Subcutaneous abdominal adipose tissue (tissue), 5 donors: Measurements from ENCODE around the gene MYCN.

Source experiments
- H3K27ac ChIP-seq: one replicate; pipeline ENCODE4 v1.7.0; 2013; ENCODE audit warnings: low read depth, mild to moderate bottlenecking, inconsistent platforms, low read length, moderate library complexity
- H3K27me3 ChIP-seq, 5 donors: one replicate each; pipeline ENCODE4 v1.7.0; 2013; ENCODE audit warnings: low read length in 5 of 5, inconsistent platforms in 1 of 5; ENCODE audit not compliant: control insufficient read depth in 5 of 5, insufficient read depth in 4 of 5
- H3K36me3 ChIP-seq, 5 donors: one replicate each; pipeline ENCODE4 v1.7.0; 2013; ENCODE audit warnings: low read length in 5 of 5; ENCODE audit not compliant: control insufficient read depth in 5 of 5, insufficient read depth in 5 of 5
- H3K4me1 ChIP-seq, 5 donors: one replicate each; pipeline ENCODE4 v1.7.0; 2013; ENCODE audit warnings: low read length in 5 of 5, mild to moderate bottlenecking in 3 of 5, moderate library complexity in 1 of 5; ENCODE audit not compliant: control insufficient read depth in 5 of 5, insufficient read depth in 5 of 5
- H3K4me3 ChIP-seq, 5 donors: one replicate each; pipeline ENCODE4 v1.7.0; 2013; ENCODE audit warnings: low read length in 5 of 5, low read depth in 1 of 5
- H3K9ac ChIP-seq, 5 donors: one replicate each; pipeline ENCODE4 v1.7.0; 2013; ENCODE audit warnings: low read length in 5 of 5, mild to moderate bottlenecking in 4 of 5, moderate library complexity in 3 of 5
- H3K9me3 ChIP-seq, 5 donors: one replicate each; pipeline ENCODE4 v1.7.0; 2013; ENCODE audit warnings: low read length in 5 of 5; ENCODE audit not compliant: control insufficient read depth in 5 of 5
- donor health status: healthy.
- donor health status: healthy.
- donor health status: healthy.
- donor health status: healthy.
- donor health status: healthy.

The MYCN gene

DNA sequence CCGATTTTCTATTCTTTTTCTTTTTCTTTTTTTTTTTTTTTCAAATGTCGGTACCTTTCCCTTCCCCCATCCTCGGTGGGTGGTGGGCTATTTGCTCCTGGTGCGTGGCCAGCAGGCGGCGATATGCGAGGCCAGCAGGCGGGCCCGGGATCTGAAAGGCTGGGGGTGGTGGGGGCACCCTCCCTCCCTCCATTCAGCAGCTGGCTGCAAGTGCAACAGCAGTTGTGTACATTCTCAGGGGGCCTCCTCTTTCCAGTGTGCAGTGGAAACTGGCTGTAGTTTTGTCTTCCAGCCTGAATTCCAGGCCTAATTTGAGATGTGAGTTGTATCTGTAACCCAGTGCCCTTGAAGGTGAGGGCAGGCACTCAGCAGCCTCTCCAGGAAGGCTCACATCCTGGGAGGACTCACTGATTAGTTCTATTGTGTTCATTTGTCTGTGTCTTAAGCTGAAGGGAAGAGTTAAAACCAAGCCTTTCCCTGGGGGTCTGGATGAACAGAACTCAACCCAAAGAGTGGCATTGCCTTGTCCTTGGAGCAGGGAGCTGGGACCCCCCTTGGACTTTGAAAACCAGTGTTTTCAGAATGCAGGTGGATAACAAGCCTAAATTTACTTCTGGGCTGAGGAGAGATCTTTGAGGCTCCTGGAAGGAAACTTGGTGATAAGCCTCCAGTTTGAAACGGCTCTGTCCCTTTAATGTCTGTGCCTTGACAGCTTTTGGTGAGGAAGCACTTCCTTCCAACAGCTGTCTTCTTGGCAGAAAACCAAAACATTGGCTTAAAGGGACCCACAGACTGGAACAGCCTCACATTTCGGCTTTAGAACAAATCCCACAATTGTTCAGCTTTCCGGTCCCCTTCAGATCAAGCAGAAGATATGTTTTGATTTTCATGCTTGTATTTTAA is 3.3 kb downstream of the MYCN start:
- H3K4me3 ChIP-seq: peak overlapping the region in 1 of 5 donors; percentile 23
- H3K36me3 ChIP-seq: no peaks in the 10 kb centered on the region
- no peak overlapping the region for H3K27ac ChIP-seq
- peak overlapping the region in 1 of 5 donors; percentile 59 for H3K9ac ChIP-seq
- H3K9me3 ChIP-seq: no peaks in the 10 kb centered on the region
- peaks cover 16 to 33% (median 24%) of the 10 kb centered on the region in 5 donors for H3K27me3 ChIP-seq
- H3K4me1 ChIP-seq: peaks cover 4 to 49% (median 45%) of the 10 kb centered on the region in 5 donors

DNA sequence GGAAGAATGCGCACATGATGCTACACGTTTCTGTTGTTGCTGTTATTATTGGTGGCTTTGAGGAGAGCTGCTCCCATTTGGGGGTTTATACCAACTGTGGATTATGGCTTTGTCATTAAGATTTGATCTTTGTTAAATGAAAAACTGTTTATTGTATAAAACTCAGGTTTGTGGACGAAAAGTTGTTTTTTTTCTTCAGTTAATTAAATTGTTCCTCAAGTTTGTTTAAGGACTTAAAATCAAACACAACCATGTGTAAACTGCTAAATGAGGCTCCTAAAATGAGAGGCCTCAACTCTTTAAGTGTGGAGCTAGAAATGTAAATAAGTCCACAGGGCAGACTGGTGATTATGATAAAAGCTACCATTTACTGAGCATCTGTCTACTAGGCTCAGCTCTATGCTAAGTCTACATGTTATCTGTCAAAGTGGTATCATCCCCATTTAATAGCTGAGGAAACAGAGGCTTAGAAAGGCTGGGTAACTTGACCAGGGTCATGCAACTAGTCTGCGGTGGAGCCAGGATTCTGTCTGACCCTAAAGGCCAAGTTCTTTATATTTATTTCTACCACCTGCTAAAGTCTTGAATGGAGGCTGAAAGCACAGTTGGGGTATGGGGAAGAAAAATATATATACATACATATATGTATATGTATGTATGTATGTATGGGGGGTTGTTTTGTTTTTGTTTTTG is 4.1 kb downstream of the MYCN start:
- no peak overlapping the region for H3K4me3 ChIP-seq
- no peaks in the 10 kb centered on the region for H3K9me3 ChIP-seq
- H3K4me1 ChIP-seq: peaks cover 3 to 45% (median 42%) of the 10 kb centered on the region in 5 donors
- no peak overlapping the region for H3K9ac ChIP-seq
- H3K27ac ChIP-seq: no peak overlapping the region
- no peaks in the 10 kb centered on the region for H3K36me3 ChIP-seq
- H3K27me3 ChIP-seq: peaks cover 8 to 26% (median 21%) of the 10 kb centered on the region in 5 donors

- no peak overlapping the region for H3K4me3 ChIP-seq
- peaks cover 3 to 30% (median 26%) of the 10 kb centered on the region in 5 donors for H3K4me1 ChIP-seq
- H3K36me3 ChIP-seq: no peaks in the 10 kb centered on the region
- no peak overlapping the region for H3K27ac ChIP-seq
- H3K27me3 ChIP-seq: peaks cover 4 to 18% (median 13%) of the 10 kb centered on the region in 5 donors
- no peaks in the 10 kb centered on the region for H3K9me3 ChIP-seq
- H3K9ac ChIP-seq: no peak overlapping the region
These were observed 5.8 kb downstream of the MYCN start for GRCh38 chr2:15945909-15946705.

DNA sequence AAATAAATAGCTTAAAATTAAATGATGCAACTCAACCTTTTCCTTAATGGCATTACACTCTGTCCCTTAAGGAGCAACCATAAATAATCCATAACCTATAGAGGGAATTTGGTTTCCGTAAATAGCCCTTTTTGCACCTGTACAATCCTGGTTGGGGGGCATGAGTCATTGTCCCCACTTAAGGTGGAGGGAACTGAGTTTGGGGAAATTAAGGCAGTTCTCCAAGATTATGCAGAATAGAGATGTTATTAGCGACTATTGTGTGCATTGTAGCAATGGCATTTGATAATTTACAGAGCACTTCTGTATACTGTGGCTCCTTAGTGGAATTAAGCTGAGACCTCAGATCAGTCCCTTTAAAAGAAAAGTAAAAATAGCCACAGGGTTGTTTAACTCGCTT is 6.6 kb downstream of the MYCN start:
- no peaks in the 10 kb centered on the region for H3K9me3 ChIP-seq

GRCh38 chr2:15947431-15947830 is 7.1 kb downstream of the MYCN start:
- Histone ChIP-seq H3K27me3 (peaks cover 0 to 9% (median 7%) of the 10 kb centered on the region in 5 donors), H3K9ac (no peak overlapping the region), H3K4me3 (no peak overlapping the region), H3K4me1 (peaks cover 3 to 19% (median 14%) of the 10 kb centered on the region in 5 donors), H3K36me3 (no peaks in the 10 kb centered on the region), H3K9me3 (no peaks in the 10 kb centered on the region), H3K27ac (no peak overlapping the region)

More for the DNA sequence above, 6.6 kb downstream of the MYCN start:
- H3K36me3 ChIP-seq: no peaks in the 10 kb centered on the region
- H3K27me3 ChIP-seq: peaks cover 0 to 11% (median 8%) of the 10 kb centered on the region in 5 donors
- H3K9ac ChIP-seq: no peak overlapping the region
- no peak overlapping the region for H3K4me3 ChIP-seq
- no peak overlapping the region for H3K27ac ChIP-seq
- H3K4me1 ChIP-seq: peaks cover 3 to 22% (median 18%) of the 10 kb centered on the region in 5 donors

GRCh38 chr2:15948704-15948957 is 8.3 kb downstream of the MYCN start:
- Histone ChIP-seq H3K9me3 (no peaks in the 10 kb centered on the region), H3K4me3 (no peak overlapping the region), H3K27me3 (peaks cover 0 to 4% (median 0%) of the 10 kb centered on the region in 5 donors), H3K36me3 (no peaks in the 10 kb centered on the region), H3K9ac (no peak overlapping the region), H3K27ac (no peak overlapping the region), H3K4me1 (peaks cover 0 to 9% (median 4%) of the 10 kb centered on the region in 5 donors)

- peaks cover 0 to 4% (median 0%) of the 10 kb centered on the region in 5 donors for H3K27me3 ChIP-seq
These were observed 8.8 kb downstream of the MYCN start for GRCh38 chr2:15949126-15949525.

DNA sequence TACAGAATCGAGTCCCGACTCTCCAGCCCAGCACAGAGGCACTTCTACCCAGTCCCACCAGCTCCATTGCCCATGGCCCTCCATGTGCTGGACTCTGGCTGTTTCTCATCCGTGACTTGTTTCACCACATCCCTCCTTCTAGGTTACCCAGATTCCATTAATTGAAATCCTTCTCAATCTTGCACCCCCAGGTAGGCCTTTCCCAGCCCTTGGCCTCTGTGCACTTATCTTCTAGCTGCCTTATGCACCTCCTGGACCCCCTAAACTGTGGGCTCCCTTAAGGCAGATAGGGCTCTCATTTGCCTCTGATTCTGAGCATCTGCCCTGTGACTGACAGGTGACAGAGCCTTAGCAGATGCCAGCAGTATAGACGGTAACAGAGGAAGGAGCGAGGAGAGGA is 9.2 kb downstream of the MYCN start:
- no peaks in the 10 kb centered on the region for H3K4me1 ChIP-seq
- no peak overlapping the region for H3K4me3 ChIP-seq
- H3K27ac ChIP-seq: no peak overlapping the region
- no peaks in the 10 kb centered on the region for H3K36me3 ChIP-seq
- no peak overlapping the region for H3K9ac ChIP-seq
- peaks cover 0 to 4% (median 0%) of the 10 kb centered on the region in 5 donors for H3K27me3 ChIP-seq
- H3K9me3 ChIP-seq: no peaks in the 10 kb centered on the region

More at GRCh38 chr2:15949126-15949525, 8.8 kb downstream of the MYCN start:
- Histone ChIP-seq H3K4me1 (peaks cover 0 to 4% (median 0%) of the 10 kb centered on the region in 5 donors), H3K9me3 (no peaks in the 10 kb centered on the region), H3K27ac (no peak overlapping the region), H3K4me3 (no peak overlapping the region), H3K9ac (no peak overlapping the region), H3K36me3 (no peaks in the 10 kb centered on the region)

DNA sequence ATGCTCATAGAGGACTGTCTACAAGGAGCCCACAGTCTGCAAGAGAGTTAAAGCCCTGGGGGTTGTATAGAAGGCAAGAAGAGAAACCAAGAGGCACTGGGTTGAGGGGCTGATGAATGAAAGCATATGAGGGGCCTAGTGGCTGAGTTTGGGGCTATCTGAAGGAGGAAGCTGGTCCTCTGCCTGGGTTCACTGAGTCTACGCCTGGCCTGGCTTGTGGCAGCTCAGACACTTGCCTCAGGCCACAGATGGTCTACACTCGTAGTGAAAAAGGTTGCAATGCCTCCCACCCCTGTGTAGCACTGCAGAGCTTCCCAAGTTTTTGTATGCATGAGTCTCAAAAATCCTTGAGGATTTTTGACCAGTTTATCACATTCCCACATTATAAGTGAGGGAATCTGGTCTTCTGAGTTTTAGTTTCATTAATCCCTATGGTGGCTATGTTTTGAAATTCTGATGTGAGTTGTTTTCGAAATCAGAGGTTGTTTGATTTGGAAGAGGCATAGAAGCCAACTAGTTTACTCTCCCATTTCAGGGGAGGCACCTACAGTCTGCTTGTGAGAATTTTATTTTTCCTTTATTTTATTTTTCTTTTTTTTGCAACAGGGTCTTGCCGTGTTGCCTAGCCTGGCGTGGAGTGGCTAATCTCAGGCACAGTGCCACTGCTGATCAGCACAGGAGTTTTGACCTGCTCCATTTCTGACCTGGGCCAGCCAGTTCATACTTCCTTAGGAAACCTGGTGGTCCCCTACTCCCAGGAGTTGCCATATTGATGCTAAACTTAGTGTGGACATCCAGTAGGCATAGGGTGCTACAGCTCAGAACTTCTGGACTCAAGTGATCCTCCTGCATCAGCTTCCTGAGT is 10.0 kb downstream of the MYCN start:
- Histone ChIP-seq H3K36me3 (no peaks in the 10 kb centered on the region), H3K4me3 (no peak overlapping the region), H3K9me3 (no peaks in the 10 kb centered on the region), H3K4me1 (no peaks in the 10 kb centered on the region), H3K27ac (no peak overlapping the region), H3K27me3 (peaks cover 0 to 3% (median 0%) of the 10 kb centered on the region in 5 donors), H3K9ac (no peak overlapping the region)
